HEK293T (cell line): Measurements from ENCODE around the gene GLOD5.

ENCODE experiments used
- BHLHE40 ChIP-seq: fragments of 450-650 bp; IDR thresholded peaks from 2 replicates; pipeline ENCODE4 v1.6.1; 2016; ENCODE audit warnings: mild to moderate bottlenecking, moderate library complexity, borderline replicate concordance
- ELF4 ChIP-seq: fragments of 450-650 bp; IDR thresholded peaks from 2 replicates; pipeline ENCODE4 v1.6.1; 2017; ENCODE audit warnings: antibody characterized with exemption
- FOXA1 ChIP-seq: fragments of 450-650 bp; IDR thresholded peaks from 2 replicates; pipeline ENCODE4 v1.6.1; 2016; ENCODE audit warnings: mild to moderate bottlenecking
- FOXK2 ChIP-seq: fragments of 450-650 bp; IDR thresholded peaks from 2 replicates; pipeline ENCODE4 v1.6.1; 2016; ENCODE audit warnings: mild to moderate bottlenecking
- FOXM1 ChIP-seq: fragments of 450-650 bp; IDR thresholded peaks from 2 replicates; pipeline ENCODE4 v1.6.1; 2017; ENCODE audit warnings: mild to moderate bottlenecking, borderline replicate concordance
- HDGF ChIP-seq: fragments of 450-650 bp; IDR thresholded peaks from 2 replicates; pipeline ENCODE4 v1.6.1; 2017; ENCODE audit warnings: antibody characterized with exemption, borderline replicate concordance
- NFRKB ChIP-seq: fragments of 450-650 bp; IDR thresholded peaks from 2 replicates; pipeline ENCODE4 v1.6.1; 2016; ENCODE audit warnings: mild to moderate bottlenecking, moderate library complexity
- SP1 ChIP-seq: fragments of 450-650 bp; IDR thresholded peaks from 2 replicates; pipeline ENCODE4 v1.6.1; 2017
- SUZ12 ChIP-seq: fragments of 450-650 bp; IDR thresholded peaks from 2 replicates; pipeline ENCODE4 v1.6.1; 2016; ENCODE audit warnings: mild to moderate bottlenecking
- TARDBP ChIP-seq: fragments of 450-650 bp; IDR thresholded peaks from 2 replicates; pipeline ENCODE4 v1.6.1; 2016
- ZNF384 ChIP-seq: fragments of 450-650 bp; IDR thresholded peaks from 2 replicates; pipeline ENCODE4 v1.6.1; 2016
- TF ChIP-seq, protein P1 (sequence below): fragments of 450-650 bp; IDR thresholded peaks from 2 replicates; pipeline ENCODE4 v1.6.1; 2016

DNA sequence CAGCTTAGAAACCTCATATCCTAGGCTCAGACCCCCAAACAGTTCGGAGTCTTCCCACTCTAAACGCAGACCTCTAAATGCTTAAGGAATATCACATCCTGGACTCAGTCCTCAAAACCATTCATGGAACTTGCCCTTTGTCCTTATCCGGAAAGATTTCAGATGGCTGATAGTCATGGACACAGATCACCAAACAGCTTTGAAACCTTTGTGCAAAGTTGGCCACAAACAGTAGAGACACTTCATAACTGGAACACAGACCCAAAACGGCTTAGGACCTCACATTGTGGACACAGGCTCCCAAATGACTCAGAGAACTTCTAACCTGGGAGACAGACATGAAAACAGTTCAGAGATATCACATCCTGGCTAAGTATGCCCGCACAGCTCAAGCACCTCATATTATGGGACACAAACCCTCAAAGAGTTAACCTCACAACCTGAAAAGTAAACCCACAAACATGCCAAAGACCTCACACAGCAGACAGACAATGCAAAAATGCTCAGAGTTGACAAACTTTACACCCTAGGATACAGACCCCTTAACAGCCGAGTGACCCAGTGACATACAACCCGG is 49.5 kb upstream of the GLOD5 start:
- no peak for TF ChIP-seq NFRKB
- no peak for TF ChIP-seq HDGF
- TF ChIP-seq FOXM1: no peak
- TF ChIP-seq ZNF384: no peak
- TF ChIP-seq FOXK2: no peak
- no peak for TF ChIP-seq FOXA1
- no peak for TF ChIP-seq SUZ12
- no peak for TF ChIP-seq BHLHE40
- TF ChIP-seq TARDBP: no peak
- TF ChIP-seq, protein P1, sequence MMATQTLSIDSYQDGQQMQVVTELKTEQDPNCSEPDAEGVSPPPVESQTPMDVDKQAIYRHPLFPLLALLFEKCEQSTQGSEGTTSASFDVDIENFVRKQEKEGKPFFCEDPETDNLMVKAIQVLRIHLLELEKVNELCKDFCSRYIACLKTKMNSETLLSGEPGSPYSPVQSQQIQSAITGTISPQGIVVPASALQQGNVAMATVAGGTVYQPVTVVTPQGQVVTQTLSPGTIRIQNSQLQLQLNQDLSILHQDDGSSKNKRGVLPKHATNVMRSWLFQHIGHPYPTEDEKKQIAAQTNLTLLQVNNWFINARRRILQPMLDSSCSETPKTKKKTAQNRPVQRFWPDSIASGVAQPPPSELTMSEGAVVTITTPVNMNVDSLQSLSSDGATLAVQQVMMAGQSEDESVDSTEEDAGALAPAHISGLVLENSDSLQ: no peak
- no peak for TF ChIP-seq SP1
- no peak for TF ChIP-seq ELF4
